GM23338 (cell line): Measurements from ENCODE around the gene ENTR1. TPM values are rescaled to one million over a fixed set of nuclear protein-coding genes. Genes with fewer than 3 reads are reported as not detected.

Source experiments
- ATAC-seq: fragments of 200-7000 bp; cut with Tn5 transposase; 3 replicates; pipeline ENCODE4 v1.9.1; 2020
- DNase-seq: peaks from one replicate; pipeline ENCODE4 v3.0.0-alpha.2; 2015; ENCODE audit warnings: low spot score
- H2AFZ ChIP-seq: fragments of 200-600 bp; sonication (generic); 2 replicates; pipeline ENCODE4 v1.8.0; 2016; ENCODE audit warnings: antibody characterized with exemption, mild to moderate bottlenecking, moderate library complexity
- H3F3A ChIP-seq: fragments of 200-600 bp; sonication (generic); replicated peaks from 2 replicates; pipeline ENCODE4 v1.8.0; 2017; ENCODE audit warnings: antibody characterized with exemption, mixed run types, low read depth
- H3K27ac ChIP-seq: fragments of 200-600 bp; sonication (generic); 2 replicates; pipeline ENCODE4 v1.6.1; 2016; ENCODE audit warnings: low read depth
- H3K27me3 ChIP-seq: fragments of 200-600 bp; sonication (generic); 2 replicates; pipeline ENCODE4 v1.8.0; 2016; ENCODE audit warnings: mild to moderate bottlenecking, mixed run types, moderate library complexity; ENCODE audit not compliant: insufficient read depth
- H3K36me3 ChIP-seq: fragments of 200-600 bp; sonication (generic); 2 replicates; pipeline ENCODE4 v1.8.0; 2016; ENCODE audit warnings: mild to moderate bottlenecking; ENCODE audit not compliant: insufficient read depth
- H3K4me1 ChIP-seq: fragments of 200-600 bp; sonication (generic); 2 replicates; pipeline ENCODE4 v1.8.0; 2016; ENCODE audit warnings: mild to moderate bottlenecking, moderate library complexity; ENCODE audit not compliant: insufficient read depth
- H3K4me2 ChIP-seq: fragments of 200-600 bp; sonication (generic); 2 replicates; pipeline ENCODE4 v1.7.1; 2017; ENCODE audit warnings: mixed run types
- H3K4me3 ChIP-seq: fragments of 200-600 bp; sonication (generic); 2 replicates; pipeline ENCODE4 v1.6.1; 2016; ENCODE audit warnings: mixed run types
- H3K79me2 ChIP-seq: fragments of 200-600 bp; sonication (generic); replicated peaks from 2 replicates; pipeline ENCODE4 v1.8.0; 2017; ENCODE audit warnings: mild to moderate bottlenecking; ENCODE audit not compliant: insufficient read depth
- H3K9me2 ChIP-seq: fragments of 200-600 bp; sonication (generic); 2 replicates; pipeline ENCODE4 v1.8.0; 2017; ENCODE audit not compliant: insufficient read depth
- H4K20me1 ChIP-seq: fragments of 200-600 bp; sonication (generic); replicated peaks from 2 replicates; pipeline ENCODE4 v1.8.0; 2017; ENCODE audit warnings: mild to moderate bottlenecking; ENCODE audit not compliant: insufficient read depth
- H3K27ac Mint-ChIP-seq: 2 replicates; pipeline ENCODE4 v1.8.0; 2020; ENCODE audit warnings: inconsistent platforms, mild to moderate bottlenecking, moderate library complexity, mixed read lengths
- H3K27me3 Mint-ChIP-seq: 3 replicates; pipeline ENCODE4 v1.8.0; 2022; ENCODE audit warnings: low read depth, mild to moderate bottlenecking, moderate library complexity, mixed read lengths, inconsistent platforms; ENCODE audit not compliant: insufficient read depth, poor library complexity
- H3K36me3 Mint-ChIP-seq: 3 replicates; pipeline ENCODE4 v1.8.0; 2021; ENCODE audit warnings: low read depth, mild to moderate bottlenecking, inconsistent platforms, moderate library complexity, mixed read lengths
- H3K4me1 Mint-ChIP-seq: 3 replicates; pipeline ENCODE4 v1.8.0; 2020; ENCODE audit warnings: mild to moderate bottlenecking, inconsistent platforms, mixed read lengths
- H3K4me3 Mint-ChIP-seq: 3 replicates; pipeline ENCODE4 v1.8.0; 2021; ENCODE audit warnings: moderate library complexity, mild to moderate bottlenecking, inconsistent platforms, mixed read lengths
- H3K9me3 Mint-ChIP-seq: 3 replicates; pipeline ENCODE4 v1.8.0; 2020; ENCODE audit warnings: moderate library complexity, mild to moderate bottlenecking, inconsistent platforms, mixed read lengths
- CREB1 ChIP-seq: fragments of 250-450 bp; sonication (Bioruptor Pico); IDR thresholded peaks from 2 replicates; pipeline ENCODE4 v1.5.0; 2020; ENCODE audit warnings: low read depth, mild to moderate bottlenecking, moderate library complexity
- EZH2 ChIP-seq: fragments of 200-600 bp; sonication (generic); IDR thresholded peaks from one replicate; pipeline ENCODE4 v1.8.0; 2017; ENCODE audit warnings: antibody characterized with exemption, mild to moderate bottlenecking, low read depth; ENCODE audit not compliant: unreplicated experiment
- EZH2phosphoT487 ChIP-seq: fragments of 200-600 bp; sonication (generic); IDR thresholded peaks from one replicate; pipeline ENCODE4 v1.8.1; 2018; ENCODE audit warnings: antibody characterized with exemption; ENCODE audit not compliant: unreplicated experiment
- JUNB ChIP-seq: IDR thresholded peaks from one replicate; pipeline ENCODE4 v1.6.1; 2016; ENCODE audit warnings: antibody characterized with exemption; ENCODE audit not compliant: unreplicated experiment
- NANOG ChIP-seq: IDR thresholded peaks from 2 replicates; pipeline ENCODE4 v1.6.1; 2016; ENCODE audit warnings: antibody characterized with exemption, borderline replicate concordance
- POLR2AphosphoS5 ChIP-seq: IDR thresholded peaks from 2 replicates; pipeline ENCODE4 v1.6.1; 2016; ENCODE audit warnings: antibody characterized with exemption, low read depth
- STAT1 ChIP-seq: IDR thresholded peaks from one replicate; pipeline ENCODE4 v1.6.1; 2016; ENCODE audit warnings: antibody characterized with exemption; ENCODE audit not compliant: unreplicated experiment
- ZNF331 ChIP-seq: fragments of 250-450 bp; sonication (Bioruptor Pico); IDR thresholded peaks from 2 replicates; pipeline ENCODE4 v1.5.0; 2020; ENCODE audit warnings: low read depth, mild to moderate bottlenecking, moderate library complexity
- ZNF462 ChIP-seq: fragments of 250-450 bp; sonication (Bioruptor Pico); IDR thresholded peaks from 2 replicates; pipeline ENCODE4 v1.5.0; 2020; ENCODE audit warnings: mild to moderate bottlenecking, moderate library complexity
- polyA plus RNA-seq: library from polyadenylated mRNA; unstranded; fragments of >200 nt; fragmentation: Nextera tagmentation; extraction: Ambion mirVana; gene quantifications from 2 replicates; pipeline ENCODE4 v1.2.1, GENCODE V29; 2016
- total RNA-seq: library from RNA; depleted of rRNA; stranded (reverse); fragments of >200 nt; shearing (Covaris generic); gene quantifications from 2 replicates; pipeline ENCODE4 v1.2.3, GENCODE V29; 2014
- TF ChIP-seq, protein P1 (sequence below), 2 experiments: fragments of 200-600 bp in 1 of 2; sonication (generic) in 1 of 2; conservative IDR thresholded peaks; 2 replicates each; pipeline versions ENCODE4 v1.5.1 to v1.6.1; 2016 to 2017; ENCODE audit warnings: antibody characterized with exemption in 2 of 2, low read depth in 2 of 2, mild to moderate bottlenecking in 2 of 2, moderate library complexity in 1 of 2
- TF ChIP-seq, protein P2 (sequence below): IDR thresholded peaks from 2 replicates; pipeline ENCODE4 v1.6.1; 2016; ENCODE audit warnings: antibody characterized with exemption

ENTR1 gene
- total and polyA plus RNA-seq, 2 experiments from 2014 or later = 25.6 to 91.9 TPM

DNA sequence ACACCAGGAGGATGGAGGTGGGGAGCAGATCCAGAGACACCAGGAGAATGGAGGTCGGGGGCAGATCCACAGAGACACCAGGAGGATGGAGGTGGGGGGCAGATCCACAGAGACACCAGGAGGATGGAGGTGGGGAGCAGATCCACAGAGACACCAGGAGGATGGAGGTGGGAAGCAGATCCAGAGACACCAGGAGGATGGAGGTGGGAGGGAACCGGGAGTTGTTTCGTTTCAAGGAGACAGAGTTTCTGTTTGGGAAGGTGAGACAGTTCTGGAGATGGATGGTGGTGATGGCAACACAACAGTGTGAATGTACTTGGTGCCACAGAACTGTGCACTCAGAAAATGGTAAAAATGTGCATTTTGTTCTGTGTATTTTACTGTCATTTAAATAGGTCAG lies 38.2 kb upstream of the ENTR1 start (continued):
- no peak for TF ChIP-seq EZH2
- no peak for TF ChIP-seq CREB1 (CRISPR knock-in tag)
- TF ChIP-seq, protein P1, sequence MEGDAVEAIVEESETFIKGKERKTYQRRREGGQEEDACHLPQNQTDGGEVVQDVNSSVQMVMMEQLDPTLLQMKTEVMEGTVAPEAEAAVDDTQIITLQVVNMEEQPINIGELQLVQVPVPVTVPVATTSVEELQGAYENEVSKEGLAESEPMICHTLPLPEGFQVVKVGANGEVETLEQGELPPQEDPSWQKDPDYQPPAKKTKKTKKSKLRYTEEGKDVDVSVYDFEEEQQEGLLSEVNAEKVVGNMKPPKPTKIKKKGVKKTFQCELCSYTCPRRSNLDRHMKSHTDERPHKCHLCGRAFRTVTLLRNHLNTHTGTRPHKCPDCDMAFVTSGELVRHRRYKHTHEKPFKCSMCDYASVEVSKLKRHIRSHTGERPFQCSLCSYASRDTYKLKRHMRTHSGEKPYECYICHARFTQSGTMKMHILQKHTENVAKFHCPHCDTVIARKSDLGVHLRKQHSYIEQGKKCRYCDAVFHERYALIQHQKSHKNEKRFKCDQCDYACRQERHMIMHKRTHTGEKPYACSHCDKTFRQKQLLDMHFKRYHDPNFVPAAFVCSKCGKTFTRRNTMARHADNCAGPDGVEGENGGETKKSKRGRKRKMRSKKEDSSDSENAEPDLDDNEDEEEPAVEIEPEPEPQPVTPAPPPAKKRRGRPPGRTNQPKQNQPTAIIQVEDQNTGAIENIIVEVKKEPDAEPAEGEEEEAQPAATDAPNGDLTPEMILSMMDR (conservative IDR thresholded peaks at IDR 0.05; ENCODE audit: low read depth in 2 of 2) = no peak
- TF ChIP-seq STAT1 = no peak
- TF ChIP-seq ZNF331 (CRISPR knock-in tag) = no peak
- TF ChIP-seq JUNB = no peak
- TF ChIP-seq NANOG = no peak

GRCh38 chr9:136447173-136447778 lies 36.9 kb upstream of the ENTR1 start:
- Histone ChIP-seq H3K9me2 (no peaks in the 10 kb centered on the region), H2AFZ (no peak overlapping the region), H3K4me3 (no peak overlapping the region), H4K20me1 (peaks cover 10% of the 10 kb centered on the region), H3K79me2 (no peaks in the 10 kb centered on the region), H3F3A (0 out of 2 replicates have a peak, but pooled peaks cover 12% of the 10 kb centered on the region), H3K4me1 (no peaks in the 10 kb centered on the region), H3K27me3 (no peaks in the 10 kb centered on the region), H3K27ac (no peak overlapping the region), H3K36me3 (peaks cover 43% of the 10 kb centered on the region), H3K4me2 (no peak overlapping the region)
- H3K4me3 Mint-ChIP-seq = no peak overlapping the region
- no peaks in the 10 kb centered on the region; the same call in 2 of the 3 replicates for H3K9me3 Mint-ChIP-seq
- H3K36me3 Mint-ChIP-seq = peaks cover 89% of the 10 kb centered on the region
- no peak for ATAC-seq
- DNase-seq = no peak
- no peak overlapping the region for H3K27ac Mint-ChIP-seq
- H3K4me1 Mint-ChIP-seq = no peaks in the 10 kb centered on the region; the same call in 2 of the 3 replicates
- H3K27me3 Mint-ChIP-seq = peaks cover 7% of the 10 kb centered on the region
- TF ChIP-seq, protein P1 (conservative IDR thresholded peaks at IDR 0.05; ENCODE audit: low read depth in 2 of 2) = no peak
- TF ChIP-seq EZH2phosphoT487 (no peak), POLR2AphosphoS5 (no peak), ZNF331 (CRISPR knock-in tag) (no peak), CREB1 (CRISPR knock-in tag) (no peak), STAT1 (no peak), NANOG (no peak), ZNF462 (CRISPR knock-in tag) (no peak)
- TF ChIP-seq, protein P2, sequence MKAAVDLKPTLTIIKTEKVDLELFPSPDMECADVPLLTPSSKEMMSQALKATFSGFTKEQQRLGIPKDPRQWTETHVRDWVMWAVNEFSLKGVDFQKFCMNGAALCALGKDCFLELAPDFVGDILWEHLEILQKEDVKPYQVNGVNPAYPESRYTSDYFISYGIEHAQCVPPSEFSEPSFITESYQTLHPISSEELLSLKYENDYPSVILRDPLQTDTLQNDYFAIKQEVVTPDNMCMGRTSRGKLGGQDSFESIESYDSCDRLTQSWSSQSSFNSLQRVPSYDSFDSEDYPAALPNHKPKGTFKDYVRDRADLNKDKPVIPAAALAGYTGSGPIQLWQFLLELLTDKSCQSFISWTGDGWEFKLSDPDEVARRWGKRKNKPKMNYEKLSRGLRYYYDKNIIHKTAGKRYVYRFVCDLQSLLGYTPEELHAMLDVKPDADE = no peak
